GM12864 (cell line): Measurements from ENCODE around the gene MYH13.

Source experiments
- DNase-seq: peaks from one replicate; pipeline ENCODE4 v3.0.0-alpha.2; 2011; ENCODE audit warnings: low read depth
- H3K4me3 ChIP-seq: 2 replicates; pipeline ENCODE4 v1.5.1; 2011; ENCODE audit warnings: mild to moderate bottlenecking, low read depth, low read length, control low read depth
- CTCF ChIP-seq: IDR thresholded peaks from 2 replicates; pipeline ENCODE4 v1.5.1; 2011; ENCODE audit warnings: low read depth, mild to moderate bottlenecking, moderate library complexity, low read length, control low read depth, inconsistent platforms; ENCODE audit errors: missing control alignments

The MYH13 gene

GRCh38 chr17:10380631-10381408 lies 8.0 kb upstream of the MYH13 start:
- H3K4me3 ChIP-seq, result no peak overlapping the region
- DNase-seq, result no peak

GRCh38 chr17:10370016-10370608 lies 2.7 kb downstream of the MYH13 start:
- DNase-seq, result no peak
- no peak for TF ChIP-seq CTCF
- no peak overlapping the region for H3K4me3 ChIP-seq

More at GRCh38 chr17:10380631-10381408, 8.0 kb upstream of the MYH13 start:
- TF ChIP-seq CTCF, result no peak

- H3K4me3 ChIP-seq, result no peak overlapping the region
- no peak for DNase-seq
- no peak for TF ChIP-seq CTCF
Observed at GRCh38 chr17:10369239-10369638, 3.6 kb downstream of the MYH13 start.

GRCh38 chr17:10368561-10368960 lies 4.2 kb downstream of the MYH13 start:
- no peak for TF ChIP-seq CTCF
- no peak for DNase-seq
- H3K4me3 ChIP-seq, result no peak overlapping the region

- TF ChIP-seq CTCF, result no peak
- DNase-seq, result no peak
- H3K4me3 ChIP-seq, result no peak overlapping the region
Observed at GRCh38 chr17:10360578-10360977, 12.2 kb downstream of the MYH13 start.

- peak; percentile 76 for TF ChIP-seq CTCF
- DNase-seq, result no peak
- H3K4me3 ChIP-seq, result no peak overlapping the region
Observed at GRCh38 chr17:10357768-10358167, 15.0 kb downstream of the MYH13 start.
